GM19328 (cell line): ENCODE measurements around the gene NUDT13.

ENCODE experiments used
- ATAC-seq: cut with Tn5 transposase; IDR thresholded peaks from one replicate; pipeline ENCODE4 v1.9.1; 2021; ENCODE audit warnings: mild to moderate bottlenecking, moderate library complexity; ENCODE audit not compliant: unreplicated experiment

The NUDT13 gene

DNA sequence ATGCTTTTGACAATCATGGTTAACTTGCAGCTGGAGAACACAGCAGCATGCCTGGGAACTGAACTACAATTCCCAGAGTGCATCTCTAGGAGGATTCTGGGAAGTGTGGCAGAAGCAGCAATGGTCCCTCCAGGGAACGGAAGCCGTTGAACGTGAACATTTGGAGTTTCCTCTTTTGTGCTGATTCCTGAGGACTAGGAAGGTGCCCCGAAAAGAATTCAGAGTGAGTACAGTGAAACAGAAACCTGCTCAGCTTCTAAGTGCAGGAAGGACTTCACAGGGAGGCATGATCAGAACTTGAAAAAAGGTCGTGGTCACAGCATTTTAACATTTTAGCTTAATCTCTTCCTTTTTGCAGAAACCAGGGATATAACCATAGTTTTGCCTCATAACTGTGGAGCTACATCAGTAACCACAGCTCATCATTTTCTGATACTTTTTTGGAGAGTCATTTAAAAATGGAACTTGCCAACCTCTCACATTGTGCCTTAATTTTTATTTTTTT lies at the start of gene NUDT13:
NUDT13 (plus strand) TSS at position 111 of the 505 bp plus-strand sequence. CDS start 3,911 bp downstream, outside the sequence.
- ATAC-seq: no peak

DNA sequence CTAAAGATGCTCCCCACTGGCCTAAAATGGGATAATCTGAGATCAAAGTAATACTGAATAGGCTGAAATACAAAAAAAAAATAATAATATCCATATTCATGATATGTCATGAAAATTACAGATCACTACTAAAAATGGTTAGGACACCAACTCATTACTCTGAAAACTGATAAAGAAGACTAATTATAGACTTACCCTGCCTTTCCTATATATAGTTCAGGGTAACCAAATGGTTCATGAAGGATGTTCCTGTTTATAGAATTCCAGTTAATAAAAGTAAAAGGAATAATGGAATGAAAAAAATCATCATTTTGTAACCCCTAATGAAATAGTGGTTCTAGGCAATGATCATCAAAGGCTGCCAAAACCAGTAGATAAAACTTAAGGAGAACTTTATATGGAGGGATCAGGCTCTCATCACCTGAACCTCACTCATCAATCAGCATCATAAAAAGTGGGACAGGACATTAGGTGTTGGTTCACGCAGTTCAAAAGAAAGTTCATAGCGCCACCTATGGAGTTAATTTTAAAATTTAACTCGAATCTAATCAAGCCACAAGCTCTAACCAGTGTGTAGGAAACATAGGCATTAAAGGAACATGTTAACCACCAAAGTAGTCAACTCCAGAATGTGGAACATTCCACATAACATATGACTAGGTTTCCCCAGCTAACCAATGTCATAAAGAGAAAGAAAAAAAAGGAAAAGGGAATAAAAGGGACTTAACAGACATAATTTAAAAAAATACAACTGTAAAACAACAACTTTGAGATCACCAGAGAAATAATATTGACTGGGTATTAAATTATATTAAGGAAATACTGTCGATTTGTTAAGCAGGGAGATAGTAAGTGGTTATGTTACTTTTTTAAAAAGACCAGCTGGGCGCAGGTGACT lies 49.3 kb upstream of the NUDT13 start:
- ATAC-seq: no peak

- no peak for ATAC-seq
Observed at GRCh38 chr10:73061743-73062142, 48.5 kb upstream of the NUDT13 start.

GRCh38 chr10:73065441-73065840 lies 44.8 kb upstream of the NUDT13 start:
- ATAC-seq: no peak

- no peak for ATAC-seq
Observed at GRCh38 chr10:73073627-73074026, 36.6 kb upstream of the NUDT13 start.

DNA sequence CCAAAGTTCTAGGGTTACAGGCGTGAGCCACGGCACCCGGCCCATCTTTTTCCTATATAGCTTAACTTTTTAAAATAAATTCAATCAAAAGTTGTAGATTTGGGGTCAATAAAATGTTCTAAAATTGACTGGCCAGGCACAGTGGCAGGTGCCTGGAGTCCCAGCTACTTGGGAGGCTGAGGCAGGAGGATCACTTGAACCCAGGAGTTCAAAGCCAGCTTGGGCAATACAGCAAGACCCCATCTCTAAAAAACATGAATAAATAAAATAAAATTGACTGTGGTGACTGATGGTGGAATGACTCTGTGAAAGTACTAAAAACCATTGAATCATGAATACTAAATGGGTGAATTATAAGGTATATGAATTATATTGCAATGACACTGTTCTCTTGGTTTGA lies 34.4 kb upstream of the NUDT13 start:
- no peak for ATAC-seq

- no peak for ATAC-seq
Observed at GRCh38 chr10:73076360-73077183, 33.7 kb upstream of the NUDT13 start.

DNA sequence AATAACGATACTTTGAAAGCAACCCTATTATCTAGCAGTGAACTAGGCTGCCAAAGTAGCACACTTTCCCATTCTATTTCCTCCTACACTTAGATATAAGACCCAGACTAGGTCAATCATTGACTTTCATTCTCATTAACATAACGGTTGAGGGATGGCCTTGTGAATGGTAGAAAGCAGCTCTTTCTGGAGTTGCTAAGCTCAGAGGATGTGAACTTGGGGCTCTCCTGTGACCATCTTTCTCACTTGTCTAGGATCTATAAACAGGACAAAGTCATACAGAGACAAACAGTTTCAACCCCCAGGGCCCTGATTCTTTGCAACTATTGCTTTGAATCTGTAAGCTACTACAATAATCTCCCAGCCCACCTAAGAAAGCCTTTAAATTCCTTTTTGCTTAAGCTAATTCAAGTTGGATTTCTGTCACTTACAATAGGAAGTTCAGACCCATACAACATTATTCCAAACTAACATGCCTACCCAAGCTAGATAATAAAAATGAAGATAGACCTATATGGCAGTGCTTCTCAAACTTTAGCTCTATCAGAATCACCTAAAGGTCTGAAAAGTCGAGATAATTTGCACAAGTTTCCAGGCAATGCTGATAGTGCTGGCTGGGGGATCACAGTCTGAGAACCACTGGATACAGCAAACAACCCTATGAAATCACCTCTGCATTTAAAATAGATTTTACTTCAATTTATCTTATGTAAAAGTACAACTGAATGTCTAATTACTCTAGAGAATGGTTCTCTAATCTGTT lies 30.3 kb upstream of the NUDT13 start:
- no peak for ATAC-seq

DNA sequence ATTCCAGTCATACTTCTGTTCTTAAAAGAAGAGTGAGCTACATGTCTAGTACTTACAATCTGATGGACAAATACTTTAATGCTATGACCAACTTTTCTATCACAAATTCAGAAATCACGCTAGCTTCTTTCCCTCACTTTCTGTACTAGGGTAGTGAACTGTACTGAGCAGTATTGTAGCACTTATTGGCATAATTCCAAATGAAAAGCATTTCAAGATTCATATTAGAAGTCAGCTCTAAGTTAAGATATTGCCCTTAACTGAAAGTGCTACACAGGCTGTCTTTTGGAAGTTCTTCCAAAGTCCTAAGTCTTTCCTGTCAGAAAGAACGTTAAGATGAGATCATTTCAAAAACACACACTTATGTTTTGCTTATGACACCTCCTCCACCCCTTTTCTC lies 27.0 kb upstream of the NUDT13 start:
- no peak for ATAC-seq

- ATAC-seq: no peak
Observed at GRCh38 chr10:73084209-73084608, 26.0 kb upstream of the NUDT13 start.

GRCh38 chr10:73086816-73087215 lies 23.4 kb upstream of the NUDT13 start:
- no peak for ATAC-seq

DNA sequence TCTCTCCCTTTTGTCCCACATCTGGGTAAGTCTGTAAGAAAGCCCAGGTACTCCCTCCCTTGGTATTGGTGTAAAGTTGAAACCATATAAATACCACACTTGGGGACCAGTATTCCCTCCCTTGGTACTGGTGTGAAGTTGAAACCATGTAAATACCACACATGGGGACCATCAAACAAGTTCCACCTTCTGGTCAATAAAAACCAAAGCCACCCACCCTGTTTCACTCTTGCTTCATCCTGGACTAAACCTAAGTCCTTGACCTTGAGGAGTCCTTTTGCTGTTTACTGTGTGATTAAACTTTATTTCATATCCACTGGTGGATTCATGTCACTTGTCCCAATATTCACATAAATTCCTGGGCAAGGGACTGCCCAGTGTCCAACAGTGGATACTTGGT lies 22.0 kb upstream of the NUDT13 start:
- no peak for ATAC-seq

DNA sequence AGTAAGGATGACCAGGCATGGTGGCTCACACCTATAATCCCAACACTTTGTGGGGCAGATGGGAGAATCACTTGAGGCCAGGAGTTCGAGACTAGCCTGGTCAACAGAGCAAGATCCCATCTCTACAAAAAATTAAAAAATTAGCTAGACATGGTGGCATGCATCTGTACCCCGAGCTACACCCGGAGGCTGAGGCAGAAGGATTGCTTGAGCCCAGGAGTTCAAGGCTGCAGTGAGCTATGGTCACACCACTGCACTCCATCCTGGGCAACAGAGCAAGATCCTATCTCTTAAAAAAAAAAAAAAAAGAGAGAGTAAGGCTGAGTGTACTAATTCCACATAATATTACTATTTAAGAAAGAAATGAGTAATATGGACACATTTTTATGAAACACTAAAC lies 17.4 kb upstream of the NUDT13 start:
- no peak for ATAC-seq

DNA sequence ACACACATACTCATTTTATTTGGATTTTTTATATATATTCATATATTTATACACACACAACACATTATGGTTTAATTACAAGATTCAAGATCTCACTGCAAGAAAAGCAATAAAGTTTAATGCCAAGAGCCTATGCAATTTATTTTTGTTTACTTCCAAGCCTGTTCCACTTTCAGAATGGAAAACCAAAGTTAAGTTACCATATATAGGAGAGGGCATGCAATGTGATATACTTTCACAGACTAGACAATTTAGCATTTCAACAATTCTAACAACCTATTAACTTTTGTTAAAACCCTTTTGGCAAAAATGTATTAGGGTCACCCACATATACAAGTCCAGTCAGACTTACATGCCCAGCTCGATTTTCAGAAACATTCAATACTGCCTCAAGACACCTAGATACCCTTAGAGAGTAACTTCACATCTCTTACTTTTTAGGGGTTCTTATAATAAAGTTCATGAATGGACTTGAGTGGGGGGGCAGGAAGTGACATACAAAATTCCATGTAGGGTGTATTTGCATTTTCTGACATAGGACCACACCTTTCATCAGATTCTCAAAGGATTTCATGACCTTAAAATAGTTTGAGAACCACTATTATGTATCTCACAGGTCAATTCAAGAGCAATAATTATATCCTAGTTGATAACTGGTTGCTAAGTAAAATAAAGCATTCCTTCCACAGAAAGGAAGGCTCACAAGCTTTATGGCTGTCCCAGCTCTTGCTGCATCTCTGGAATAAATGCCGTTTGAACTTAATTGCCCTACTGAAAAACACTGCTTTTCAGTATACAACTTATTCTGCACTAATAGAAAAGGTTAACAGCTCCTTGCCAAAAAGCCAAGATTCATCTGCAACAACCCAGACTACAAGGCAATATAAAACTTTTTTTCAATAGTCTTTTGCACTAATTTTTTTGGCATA lies 16.1 kb upstream of the NUDT13 start:
- no peak for ATAC-seq

- no peak for ATAC-seq
Observed at GRCh38 chr10:73094986-73095480, 15.2 kb upstream of the NUDT13 start.

- no peak for ATAC-seq
Observed at GRCh38 chr10:73095481-73096021, 14.7 kb upstream of the NUDT13 start.

- ATAC-seq: no peak
Observed at GRCh38 chr10:73096041-73096448, 14.2 kb upstream of the NUDT13 start.

- ATAC-seq: peak; percentile 95
Observed at GRCh38 chr10:73096449-73097304, 13.6 kb upstream of the NUDT13 start, which contains the start of gene P4HA1. TSS of gene P4HA1 (minus strand) at chr10:73096866. CDS start at chr10:73074883, 21,983 bp downstream.
